GM15510 (cell line): ENCODE data around the gene GGN.
A peak's percentile ranks its signal among the peaks of the same experiment; 100 is the strongest.

ENCODE experiments used
- POLR2A ChIP-seq: IDR thresholded peaks from 3 replicates; pipeline ENCODE4 v1.6.1; 2011; ENCODE audit warnings: borderline replicate concordance; ENCODE audit not compliant: insufficient read length; ENCODE audit errors: extremely low read depth

Gene GGN

DNA sequence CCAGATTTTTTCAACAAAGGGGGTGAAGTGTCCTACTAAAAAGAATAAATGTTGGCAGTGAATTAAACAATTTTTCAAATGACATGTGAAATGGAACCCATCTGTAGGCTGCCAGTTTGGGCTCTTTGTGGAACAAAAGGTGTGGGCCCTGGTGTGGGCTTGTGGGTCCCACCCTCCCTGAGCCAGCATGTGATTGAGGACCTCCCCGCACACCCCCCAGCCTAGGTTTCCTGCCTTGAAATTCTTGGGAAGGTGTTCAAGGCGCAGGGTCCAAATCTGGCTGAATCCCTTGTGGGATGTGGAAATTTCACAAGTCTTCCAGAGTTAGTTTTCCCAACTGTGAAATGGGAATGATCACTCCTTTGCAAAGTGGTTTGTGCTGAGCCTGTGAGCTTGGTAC lies 4.1 kb downstream of the GGN start:
- no peak for TF ChIP-seq POLR2A

DNA sequence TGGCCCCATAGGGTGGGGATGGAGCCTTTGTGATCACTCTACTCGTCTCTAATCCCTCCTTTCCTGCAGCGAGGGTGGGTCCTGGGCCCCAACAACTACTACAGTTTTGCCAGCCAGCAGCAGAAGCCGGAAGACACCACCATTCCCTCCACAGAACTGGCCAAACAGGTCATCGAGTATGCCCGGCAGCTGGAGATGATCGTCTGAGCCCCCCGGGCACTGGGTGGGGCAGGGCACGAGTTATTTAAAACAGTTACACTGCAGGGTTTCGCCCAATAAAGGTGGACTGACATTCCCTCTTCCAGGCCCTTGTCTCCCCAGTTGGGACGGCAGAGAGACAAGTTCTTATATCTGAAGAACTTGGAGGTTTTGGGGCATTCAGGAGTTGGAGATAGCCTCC lies 4.7 kb downstream of the GGN start:
- no peak for TF ChIP-seq POLR2A

GRCh38 chr19:38381138-38381537 lies 6.7 kb downstream of the GGN start:
- TF ChIP-seq POLR2A: no peak

- TF ChIP-seq POLR2A: no peak
Measured at GRCh38 chr19:38378866-38379265, 9.0 kb downstream of the GGN start.

DNA sequence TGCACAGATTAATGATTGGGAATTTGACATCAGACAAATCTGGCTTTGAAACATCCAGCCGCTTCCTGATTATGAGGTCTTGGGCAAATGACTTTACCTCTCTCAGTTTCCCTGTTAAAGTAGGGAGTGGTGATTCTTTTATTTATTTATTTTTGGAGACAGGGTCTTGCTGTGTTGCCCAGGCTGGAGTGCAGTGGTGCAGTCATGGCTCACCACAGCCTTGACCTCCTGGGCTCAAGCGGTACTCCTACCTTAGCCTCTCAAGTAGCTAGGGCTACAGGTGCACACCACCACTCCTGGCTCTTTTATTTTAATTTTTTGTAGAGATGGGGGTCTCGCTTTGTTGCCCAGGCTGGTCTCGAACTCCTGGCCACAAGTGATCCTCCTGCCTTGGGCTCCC lies 10.8 kb downstream of the GGN start:
- TF ChIP-seq POLR2A: no peak

- TF ChIP-seq POLR2A: no peak
Measured at GRCh38 chr19:38376576-38376975, 11.3 kb downstream of the GGN start.

DNA sequence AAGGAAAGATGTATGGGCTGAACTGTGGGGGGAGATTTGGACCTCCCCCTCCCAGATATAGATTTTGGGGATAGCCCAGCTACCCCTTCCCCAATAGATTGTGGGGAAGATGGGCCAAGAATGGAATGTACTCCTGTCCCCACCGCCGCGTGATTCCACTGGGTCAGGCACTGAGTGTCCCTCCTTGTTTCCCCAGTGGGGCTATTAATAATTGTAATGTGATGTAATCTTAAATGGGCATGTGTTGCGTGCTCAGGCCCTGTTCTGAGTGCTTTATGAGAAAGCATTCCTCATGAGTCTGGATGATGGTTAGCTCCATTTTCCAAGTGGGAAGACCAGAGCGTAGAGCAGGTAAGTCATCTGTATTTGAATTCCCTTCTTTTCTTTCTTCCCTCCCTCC lies 12.1 kb downstream of the GGN start:
- no peak for TF ChIP-seq POLR2A

DNA sequence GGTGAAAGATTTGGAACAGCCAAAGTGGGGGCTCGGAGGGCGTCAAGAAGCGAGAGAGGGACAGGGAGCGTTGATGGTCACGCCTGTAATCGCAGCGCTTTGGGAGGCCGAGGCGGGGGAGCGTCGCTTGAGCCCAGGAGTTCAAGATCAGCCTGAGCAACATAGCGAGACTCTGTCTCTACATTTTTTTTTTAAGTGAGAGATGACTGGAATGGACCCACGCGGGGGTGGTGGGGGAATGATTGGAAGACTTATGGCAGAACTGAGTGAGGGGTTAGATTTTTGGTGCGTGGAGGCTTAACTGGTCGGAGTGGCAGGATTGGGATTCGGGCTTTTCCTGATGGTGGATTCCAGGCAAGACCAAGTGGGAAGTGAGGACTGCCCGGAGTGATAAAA lies 12.7 kb downstream of the GGN start:
- TF ChIP-seq POLR2A: no peak

DNA sequence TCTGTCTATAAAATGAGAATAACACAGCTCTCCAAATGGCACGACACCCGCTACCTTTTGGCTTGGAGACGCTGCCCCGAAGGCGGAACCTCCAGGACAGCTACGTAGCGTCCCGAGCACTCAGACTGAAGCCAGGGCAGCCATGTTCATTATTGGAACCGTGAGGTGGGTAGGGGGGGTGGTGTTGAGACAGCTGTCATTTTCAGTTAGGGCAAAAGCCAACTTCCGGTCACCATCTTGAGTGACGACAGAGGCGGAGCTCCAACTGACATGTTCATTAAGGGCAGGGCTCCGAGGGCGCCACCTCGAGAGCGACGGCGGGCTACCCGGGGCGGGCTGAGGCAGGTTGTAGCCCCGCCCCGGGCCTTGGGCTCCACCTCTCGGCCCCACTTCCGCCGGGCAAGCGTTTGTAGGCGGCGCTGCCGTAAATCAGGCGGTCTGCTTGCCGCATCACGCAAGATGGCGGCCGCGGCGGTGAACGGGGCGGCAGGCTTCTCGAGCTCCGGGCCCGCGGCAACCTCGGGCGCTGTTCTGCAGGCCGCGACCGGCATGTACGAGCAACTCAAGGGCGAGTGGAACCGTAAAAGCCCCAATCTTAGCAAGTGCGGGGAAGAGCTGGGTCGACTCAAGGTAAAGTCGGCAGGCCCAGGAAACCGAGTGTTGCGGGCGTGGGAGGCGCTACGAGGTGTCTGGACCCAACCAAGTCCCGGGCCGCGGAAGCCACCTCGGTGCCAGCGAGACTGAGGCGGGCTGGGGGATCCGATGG lies 13.3 kb downstream of the GGN start, which contains the start of gene PSMD8:
Gene PSMD8, plus strand, starts transcription at position 240 of the 766 bp plus-strand sequence. Its CDS starts 31 bp downstream, at position 271.
- peak; percentile 98 for TF ChIP-seq POLR2A

DNA sequence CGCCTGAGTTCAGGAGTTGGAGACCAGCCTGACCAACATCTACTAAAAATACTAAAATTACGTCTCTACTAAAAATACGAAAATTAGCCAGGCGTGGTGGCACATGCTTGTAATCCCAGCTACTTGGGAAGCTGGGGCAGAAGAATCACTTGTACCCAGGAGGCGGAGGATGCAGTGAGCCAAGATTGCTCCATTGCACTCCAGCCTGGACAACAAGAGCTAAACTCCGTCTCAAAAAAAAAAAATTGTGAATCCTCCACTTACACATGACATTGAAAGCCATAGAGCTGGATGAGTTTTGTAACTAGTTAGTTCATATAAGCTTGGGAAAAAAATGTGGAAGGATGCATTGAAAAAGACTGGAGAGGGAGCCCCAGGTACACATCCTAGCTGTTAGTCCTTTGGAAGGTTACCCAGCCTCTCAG lies 13.9 kb downstream of the GGN start:
- TF ChIP-seq POLR2A: no peak

- no peak for TF ChIP-seq POLR2A
Measured at GRCh38 chr19:38371081-38371480, 16.8 kb downstream of the GGN start.

- no peak for TF ChIP-seq POLR2A
Measured at GRCh38 chr19:38370299-38370698, 17.5 kb downstream of the GGN start.

GRCh38 chr19:38369584-38369983 lies 18.2 kb downstream of the GGN start:
- TF ChIP-seq POLR2A: no peak

GRCh38 chr19:38367041-38367440 lies 20.8 kb downstream of the GGN start:
- no peak for TF ChIP-seq POLR2A

GRCh38 chr19:38362076-38362945 lies 25.5 kb downstream of the GGN start:
- peak; percentile 26 for TF ChIP-seq POLR2A

DNA sequence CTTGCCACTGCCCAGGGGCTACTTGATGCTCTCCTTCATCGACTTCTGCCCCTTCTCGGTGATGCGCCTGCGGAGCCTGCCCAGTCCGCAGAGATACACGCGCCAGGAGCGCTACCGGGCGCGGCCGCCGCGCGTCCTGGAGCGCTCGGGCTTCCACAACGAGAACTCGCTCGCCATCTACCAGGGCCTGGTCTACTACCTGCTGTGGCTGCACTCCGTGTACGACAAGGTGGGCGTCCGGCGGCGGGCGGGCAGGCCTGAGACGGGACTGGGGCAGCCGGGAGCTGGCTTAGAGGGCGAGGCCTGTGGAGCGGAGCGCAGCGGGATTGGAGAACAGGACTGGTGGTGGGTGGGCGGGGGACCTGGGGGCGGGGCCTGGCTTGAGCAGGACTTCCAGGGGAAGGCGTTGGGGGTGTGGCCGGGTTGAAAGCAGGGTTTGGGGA lies 26.2 kb downstream of the GGN start:
- no peak for TF ChIP-seq POLR2A

GRCh38 chr19:38360839-38361631 lies 26.8 kb downstream of the GGN start:
- TF ChIP-seq POLR2A: no peak
